HUES6 (cell line): ENCODE measurements around the gene AP2A1.
"Not testable (repeated sequence)": the region's sequence is repeated elsewhere in the genome, so short reads cannot be mapped to it uniquely, and the experiment has no call there.

ENCODE experiments used
- H3K27ac ChIP-seq: 2 replicates; pipeline ENCODE4 v1.7.0; 2013; ENCODE audit warnings: low read depth, mild to moderate bottlenecking, low read length, inconsistent platforms
- H3K27me3 ChIP-seq: 2 replicates; pipeline ENCODE4 v1.6.1; 2013; ENCODE audit warnings: low read length; ENCODE audit not compliant: control insufficient read depth, insufficient read depth
- H3K36me3 ChIP-seq: 2 replicates; pipeline ENCODE4 v1.6.1; 2013; ENCODE audit warnings: low read length; ENCODE audit not compliant: control insufficient read depth, insufficient read depth
- H3K4me1 ChIP-seq: 2 replicates; pipeline ENCODE4 v1.6.1; 2013; ENCODE audit warnings: low read length; ENCODE audit not compliant: control insufficient read depth, insufficient read depth
- H3K4me3 ChIP-seq: 2 replicates; pipeline ENCODE4 v1.5.1; 2013; ENCODE audit warnings: low read depth, low read length
- H3K9ac ChIP-seq: one replicate; pipeline ENCODE4 v1.6.1; 2013; ENCODE audit warnings: mild to moderate bottlenecking, low read length
- H3K9me3 ChIP-seq: 2 replicates; pipeline ENCODE4 v1.6.1; 2013; ENCODE audit warnings: low read depth, low read length; ENCODE audit not compliant: control insufficient read depth, insufficient read depth

Gene AP2A1

DNA sequence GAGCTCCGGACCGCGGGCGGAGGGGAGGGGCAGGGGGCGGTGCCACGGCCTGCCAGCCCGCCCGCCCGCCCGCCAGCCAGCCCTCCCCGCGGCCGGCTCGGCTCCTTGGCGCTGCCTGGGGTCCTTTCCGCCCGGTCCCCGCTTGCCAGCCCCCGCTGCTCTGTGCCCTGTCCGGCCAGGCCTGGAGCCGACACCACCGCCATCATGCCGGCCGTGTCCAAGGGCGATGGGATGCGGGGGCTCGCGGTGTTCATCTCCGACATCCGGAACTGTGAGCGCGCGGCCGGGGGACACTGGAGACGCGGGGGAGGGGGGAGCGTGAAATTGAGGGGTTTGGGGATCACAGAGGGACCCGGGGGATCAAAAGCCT is at the start of gene AP2A1:
TSS of gene AP2A1 (plus strand) at position 72 of the 370 bp plus-strand sequence. CDS start at position 205, 133 bp downstream.
- H3K36me3 ChIP-seq: no peaks in the 10 kb centered on the region
- H3K4me1 ChIP-seq: peaks cover 3% of the 10 kb centered on the region
- H3K27ac ChIP-seq: peak within 1 kb of the TSS; percentile 93
- H3K27me3 ChIP-seq: no peaks in the 10 kb centered on the region
- peak within 1 kb of the TSS; percentile 91 for H3K4me3 ChIP-seq
- peak within 1 kb of the TSS; percentile 94 for H3K9ac ChIP-seq
- H3K9me3 ChIP-seq: no peaks in the 10 kb centered on the region

GRCh38 chr19:49718511-49718910 is 48.3 kb upstream of the AP2A1 start:
- no peak overlapping the region for H3K9ac ChIP-seq
- H3K4me3 ChIP-seq: no peak overlapping the region
- H3K27me3 ChIP-seq: no peaks in the 10 kb centered on the region
- H3K27ac ChIP-seq: no peak overlapping the region
- peaks cover 1% of the 10 kb centered on the region for H3K36me3 ChIP-seq
- peaks cover 4% of the 10 kb centered on the region; the same call in 1 of the 2 replicates for H3K4me1 ChIP-seq
- H3K9me3 ChIP-seq: no peaks in the 10 kb centered on the region

- no peak overlapping the region for H3K9ac ChIP-seq
- peaks cover 4% of the 10 kb centered on the region; the same call in 1 of the 2 replicates for H3K4me1 ChIP-seq
- H3K27me3 ChIP-seq: no peaks in the 10 kb centered on the region
- H3K36me3 ChIP-seq: no peaks in the 10 kb centered on the region
- no peaks in the 10 kb centered on the region for H3K9me3 ChIP-seq
- H3K27ac ChIP-seq: no peak overlapping the region
- no peak overlapping the region for H3K4me3 ChIP-seq
Measured at GRCh38 chr19:49718991-49719390, 47.8 kb upstream of the AP2A1 start.

DNA sequence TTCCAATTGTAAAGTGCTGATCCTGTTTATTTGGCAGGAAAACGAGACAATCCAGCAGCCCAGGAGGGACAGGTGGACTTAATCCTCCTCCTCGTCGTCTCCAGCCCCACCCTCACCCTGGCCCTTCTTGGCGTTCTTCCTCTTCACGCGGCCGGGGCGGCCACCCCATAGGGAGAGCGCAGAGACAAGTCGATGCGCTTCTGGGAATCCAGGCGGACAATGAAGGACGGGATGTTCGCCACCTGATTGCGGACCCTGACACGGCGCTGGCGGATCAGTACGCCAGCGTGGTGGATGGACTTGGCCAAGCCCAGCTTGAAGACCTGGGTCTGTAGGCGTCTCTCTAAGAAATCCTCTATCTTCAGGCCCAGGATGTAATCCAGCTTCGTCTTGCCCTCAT is 47.4 kb upstream of the AP2A1 start:
- H3K4me3 ChIP-seq, H3K27me3 ChIP-seq, H3K9me3 ChIP-seq, H3K27ac ChIP-seq, H3K9ac ChIP-seq, H3K36me3 ChIP-seq, H3K4me1 ChIP-seq: not testable (repeated sequence)

- no peaks in the 10 kb centered on the region for H3K36me3 ChIP-seq
- no peak overlapping the region for H3K9ac ChIP-seq
- H3K27ac ChIP-seq: no peak overlapping the region
- H3K4me1 ChIP-seq: no peaks in the 10 kb centered on the region
- no peaks in the 10 kb centered on the region for H3K9me3 ChIP-seq
- no peak overlapping the region for H3K4me3 ChIP-seq
- no peaks in the 10 kb centered on the region for H3K27me3 ChIP-seq
Measured at GRCh38 chr19:49727217-49728030, 39.4 kb upstream of the AP2A1 start.

DNA sequence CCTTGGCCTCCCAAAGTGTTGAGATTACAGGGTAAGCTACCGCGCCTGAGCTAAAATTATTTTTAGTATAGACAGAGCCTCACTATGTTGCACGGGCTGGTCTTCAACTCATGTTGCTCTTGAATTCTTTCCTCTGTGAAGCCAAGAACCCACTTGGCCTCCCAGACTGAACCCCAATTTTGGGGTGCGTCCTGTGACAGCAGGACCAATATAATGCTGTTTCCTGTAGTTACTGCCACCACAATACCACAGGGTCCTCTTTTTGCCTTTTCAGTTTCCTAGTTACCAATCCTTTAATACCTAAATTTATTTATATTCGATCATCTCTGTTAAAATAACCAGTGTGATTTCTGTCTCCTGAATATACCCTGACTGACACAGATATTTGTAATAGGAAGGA is 36.6 kb upstream of the AP2A1 start:
- Histone ChIP-seq H3K27ac (no peak overlapping the region), H3K27me3 (no peaks in the 10 kb centered on the region), H3K4me1 (no peaks in the 10 kb centered on the region), H3K4me3 (no peak overlapping the region), H3K9me3 (no peaks in the 10 kb centered on the region), H3K36me3 (no peaks in the 10 kb centered on the region), H3K9ac (no peak overlapping the region)

GRCh38 chr19:49738268-49738667 is 28.5 kb upstream of the AP2A1 start:
- H3K9me3 ChIP-seq: no peaks in the 10 kb centered on the region
- no peaks in the 10 kb centered on the region for H3K36me3 ChIP-seq
- H3K4me3 ChIP-seq: no peak overlapping the region
- H3K27me3 ChIP-seq: no peaks in the 10 kb centered on the region
- no peak overlapping the region for H3K9ac ChIP-seq
- no peaks in the 10 kb centered on the region for H3K4me1 ChIP-seq
- no peak overlapping the region for H3K27ac ChIP-seq

DNA sequence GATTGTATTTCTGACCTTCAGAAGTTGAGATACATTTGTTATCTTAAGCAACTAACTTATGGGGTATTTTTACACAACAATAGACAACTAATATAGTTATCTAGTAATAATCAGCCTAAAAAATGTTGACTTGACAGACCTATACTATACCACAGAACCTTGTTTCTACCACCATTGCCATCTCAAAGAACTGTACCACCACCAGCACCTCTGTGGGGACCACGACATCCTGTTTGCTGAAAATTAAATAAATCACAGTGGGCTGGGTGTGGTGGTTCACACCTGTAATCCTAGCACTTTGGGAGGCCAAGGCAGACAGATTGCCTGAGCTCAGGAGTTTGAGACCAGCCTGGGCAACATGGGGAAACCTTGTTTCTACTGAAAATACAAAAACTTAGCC is 27.7 kb upstream of the AP2A1 start:
- Histone ChIP-seq H3K36me3 (no peaks in the 10 kb centered on the region), H3K9me3 (no peaks in the 10 kb centered on the region), H3K4me1 (no peaks in the 10 kb centered on the region), H3K9ac (no peak overlapping the region), H3K4me3 (no peak overlapping the region), H3K27me3 (no peaks in the 10 kb centered on the region), H3K27ac (no peak overlapping the region)

GRCh38 chr19:49739933-49740332 is 26.9 kb upstream of the AP2A1 start:
- no peaks in the 10 kb centered on the region for H3K36me3 ChIP-seq
- no peak overlapping the region for H3K4me3 ChIP-seq
- no peak overlapping the region for H3K27ac ChIP-seq
- H3K27me3 ChIP-seq: no peaks in the 10 kb centered on the region
- H3K9me3 ChIP-seq: no peaks in the 10 kb centered on the region
- no peak overlapping the region for H3K9ac ChIP-seq
- no peaks in the 10 kb centered on the region for H3K4me1 ChIP-seq

- Histone ChIP-seq H3K9me3 (no peaks in the 10 kb centered on the region), H3K27me3 (no peaks in the 10 kb centered on the region), H3K9ac (no peak overlapping the region), H3K4me1 (no peaks in the 10 kb centered on the region), H3K36me3 (no peaks in the 10 kb centered on the region), H3K4me3 (no peak overlapping the region), H3K27ac (no peak overlapping the region)
Measured at GRCh38 chr19:49741210-49741844, 25.5 kb upstream of the AP2A1 start.

GRCh38 chr19:49744946-49745381 is 21.8 kb upstream of the AP2A1 start:
- Histone ChIP-seq H3K36me3 (no peaks in the 10 kb centered on the region), H3K9me3 (no peaks in the 10 kb centered on the region), H3K27ac (no peak overlapping the region), H3K4me3 (no peak overlapping the region), H3K4me1 (no peaks in the 10 kb centered on the region), H3K27me3 (no peaks in the 10 kb centered on the region; the same call in 1 of the 2 replicates), H3K9ac (no peak overlapping the region)
